ENCODE results near the gene MDM4. TPM values are rescaled to one million over a fixed set of nuclear protein-coding genes. Genes with fewer than 3 reads are reported as not detected.
"Not testable (repeated sequence)": the region's sequence is repeated elsewhere in the genome, so short reads cannot be mapped to it uniquely, and the experiment has no call there.

The MDM4 gene
- total and polyA plus RNA-seq, 8 donors, result 13.5 to 53.0 (median 35.9) TPM

DNA sequence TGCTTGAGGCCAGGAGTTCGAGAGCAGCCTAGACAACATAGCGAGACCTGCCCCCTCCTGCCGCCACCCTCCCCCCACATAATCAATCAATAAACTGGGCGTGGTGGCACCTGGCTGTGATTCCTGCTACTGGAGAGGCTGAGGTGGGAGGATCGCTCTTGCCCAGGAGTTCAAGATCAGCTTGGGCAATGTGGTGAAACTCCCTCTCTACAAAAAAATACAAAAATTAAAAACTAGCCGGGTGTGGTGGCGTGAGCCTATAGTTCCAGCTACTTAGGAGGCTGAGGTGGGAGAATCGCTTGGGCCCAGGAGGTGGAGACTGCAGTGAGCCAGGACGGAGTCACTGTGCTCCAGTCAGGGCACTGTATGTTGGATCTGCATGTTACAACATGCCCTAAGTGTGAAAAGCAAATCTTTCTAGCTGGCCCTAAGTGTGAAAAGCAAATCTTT is 7.0 kb upstream of the MDM4 start:
- TF ChIP-seq, protein P1, sequence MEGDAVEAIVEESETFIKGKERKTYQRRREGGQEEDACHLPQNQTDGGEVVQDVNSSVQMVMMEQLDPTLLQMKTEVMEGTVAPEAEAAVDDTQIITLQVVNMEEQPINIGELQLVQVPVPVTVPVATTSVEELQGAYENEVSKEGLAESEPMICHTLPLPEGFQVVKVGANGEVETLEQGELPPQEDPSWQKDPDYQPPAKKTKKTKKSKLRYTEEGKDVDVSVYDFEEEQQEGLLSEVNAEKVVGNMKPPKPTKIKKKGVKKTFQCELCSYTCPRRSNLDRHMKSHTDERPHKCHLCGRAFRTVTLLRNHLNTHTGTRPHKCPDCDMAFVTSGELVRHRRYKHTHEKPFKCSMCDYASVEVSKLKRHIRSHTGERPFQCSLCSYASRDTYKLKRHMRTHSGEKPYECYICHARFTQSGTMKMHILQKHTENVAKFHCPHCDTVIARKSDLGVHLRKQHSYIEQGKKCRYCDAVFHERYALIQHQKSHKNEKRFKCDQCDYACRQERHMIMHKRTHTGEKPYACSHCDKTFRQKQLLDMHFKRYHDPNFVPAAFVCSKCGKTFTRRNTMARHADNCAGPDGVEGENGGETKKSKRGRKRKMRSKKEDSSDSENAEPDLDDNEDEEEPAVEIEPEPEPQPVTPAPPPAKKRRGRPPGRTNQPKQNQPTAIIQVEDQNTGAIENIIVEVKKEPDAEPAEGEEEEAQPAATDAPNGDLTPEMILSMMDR (IDR thresholded peaks at IDR 0.05), result no peak
- WGBS, 2 donors, result 71 to 77% methylated on average over 9 of the region's 9 CpGs

DNA sequence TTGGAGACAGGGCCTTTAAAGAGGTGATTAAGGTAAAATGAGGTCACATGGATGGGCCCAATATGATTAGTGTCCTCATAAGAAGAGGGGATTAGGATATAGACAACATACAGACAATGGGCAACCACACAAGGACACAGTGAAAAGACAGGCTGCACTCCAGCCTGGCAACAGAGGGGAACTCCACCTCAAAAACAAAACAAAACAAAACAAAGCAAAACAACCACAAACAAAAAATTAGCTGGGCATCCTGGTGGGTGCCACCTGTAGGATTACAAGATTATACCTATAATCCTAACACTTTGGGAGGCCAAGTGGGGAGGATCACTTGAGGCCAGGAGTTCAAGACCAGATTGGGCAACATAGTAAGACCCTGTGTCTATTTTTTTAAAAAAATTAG is 4.8 kb upstream of the MDM4 start:
- ATAC-seq, result no peak
- Histone ChIP-seq H3K27me3 (no peaks in the 10 kb centered on the region), H3K9me3 (no peaks in the 10 kb centered on the region), H3K36me3 (no peaks in the 10 kb centered on the region), H3K4me3 (no peak overlapping the region), H3K27ac (no peak overlapping the region), H3K4me1 (no peaks in the 10 kb centered on the region)
- intact Hi-C loops (cut with DNase I), result no loop called here
- DNase-seq, result no peak
- FAIRE-seq, result no peak
- TF ChIP-seq, protein P1 (IDR thresholded peaks at IDR 0.05), result no peak

More for the DNA sequence above, 7.0 kb upstream of the MDM4 start:
- ATAC-seq, result no peak
- no peak overlapping the region for H3K27ac ChIP-seq
- FAIRE-seq, result no peak
- H3K4me1 ChIP-seq, result peaks cover 4 to 7% (median 5%) of the 10 kb centered on the region in 3 donors
- no peaks in the 10 kb centered on the region for H3K9me3 ChIP-seq
- H3K4me3 ChIP-seq, result no peak overlapping the region
- H3K36me3 ChIP-seq, result no peaks in the 10 kb centered on the region
- no peaks in the 10 kb centered on the region for H3K27me3 ChIP-seq
- no peak for DNase-seq
- intact Hi-C loops (cut with DNase I), result no loop called here

DNA sequence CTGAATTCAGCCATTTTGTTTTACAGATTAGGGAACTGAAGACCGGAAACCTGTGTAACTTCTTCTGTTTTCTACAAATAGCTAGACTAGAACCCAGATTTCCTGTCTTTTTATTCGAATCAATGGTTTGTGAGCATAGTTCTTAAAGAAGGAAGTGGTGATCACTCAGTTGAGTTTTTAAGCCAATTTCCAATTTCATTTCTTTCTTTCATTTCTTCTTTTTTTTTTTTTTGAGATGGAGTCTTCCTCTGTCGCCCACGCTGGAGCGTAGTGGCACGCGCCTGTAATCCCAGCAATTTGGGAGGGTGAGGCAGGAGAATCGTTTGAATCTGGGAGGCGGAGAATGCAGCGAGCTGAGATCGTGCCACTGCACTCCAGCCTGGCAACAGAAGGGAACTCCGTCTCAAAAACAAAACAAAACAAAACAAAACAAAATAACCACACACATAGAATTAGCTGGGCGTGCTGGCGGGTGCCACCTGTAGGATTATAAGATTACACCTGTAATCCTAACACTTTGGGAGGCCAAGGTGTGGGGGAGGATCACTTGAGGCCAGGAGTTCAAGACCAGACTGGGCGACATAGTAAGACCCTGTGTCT is 3.0 kb upstream of the MDM4 start:
- Histone ChIP-seq H3K4me3 (no peak overlapping the region), H3K27me3 (no peaks in the 10 kb centered on the region), H3K27ac (peak overlapping the region in 2 of 4 donors; percentile 15 to 28), H3K36me3 (no peaks in the 10 kb centered on the region), H3K9me3 (no peaks in the 10 kb centered on the region), H3K4me1 (peaks cover 0 to 8% (median 6%) of the 10 kb centered on the region in 3 donors)
- FAIRE-seq (no peak), ATAC-seq (no peak), DNase-seq (no peak)
- TF ChIP-seq, protein P1 (IDR thresholded peaks at IDR 0.05), result no peak
- 80 to 83% methylated on average over 15 of the region's 15 CpGs for WGBS, 2 donors
- intact Hi-C loops (cut with DNase I), result no loop called here

DNA sequence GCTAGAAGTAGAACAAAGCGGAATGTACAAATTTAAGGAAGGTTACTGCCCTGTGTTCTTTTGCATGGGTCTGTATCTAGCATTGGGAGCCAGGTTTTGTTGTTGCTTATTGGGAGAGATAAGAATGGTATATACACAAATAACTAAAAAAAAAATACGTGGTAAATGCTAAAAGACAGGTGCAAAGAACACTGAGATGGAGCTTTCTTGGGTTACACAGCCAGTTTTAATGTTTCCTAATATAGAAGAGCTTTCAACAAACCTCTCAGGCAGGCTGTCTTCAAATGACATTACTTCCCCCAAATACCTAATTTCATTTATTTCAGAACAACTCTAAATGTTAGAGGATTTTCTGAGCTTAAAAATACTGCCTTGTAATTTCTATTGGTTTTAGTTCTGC is 1.4 kb upstream of the MDM4 start:
- H3K4me1 ChIP-seq, result peaks cover 0 to 8% (median 7%) of the 10 kb centered on the region in 3 donors
- WGBS, 2 donors, result 57 to 63% methylated on average over 2 of the region's 2 CpGs
- no peak for DNase-seq
- H3K36me3 ChIP-seq, result no peaks in the 10 kb centered on the region
- no peak overlapping the region for H3K4me3 ChIP-seq
- no peaks in the 10 kb centered on the region for H3K27me3 ChIP-seq
- ATAC-seq, result no peak
- FAIRE-seq, result no peak
- no peaks in the 10 kb centered on the region for H3K9me3 ChIP-seq
- intact Hi-C loops (cut with DNase I), result no loop called here
- TF ChIP-seq, protein P1 (IDR thresholded peaks at IDR 0.05), result no peak
- H3K27ac ChIP-seq, result no peak overlapping the region

DNA sequence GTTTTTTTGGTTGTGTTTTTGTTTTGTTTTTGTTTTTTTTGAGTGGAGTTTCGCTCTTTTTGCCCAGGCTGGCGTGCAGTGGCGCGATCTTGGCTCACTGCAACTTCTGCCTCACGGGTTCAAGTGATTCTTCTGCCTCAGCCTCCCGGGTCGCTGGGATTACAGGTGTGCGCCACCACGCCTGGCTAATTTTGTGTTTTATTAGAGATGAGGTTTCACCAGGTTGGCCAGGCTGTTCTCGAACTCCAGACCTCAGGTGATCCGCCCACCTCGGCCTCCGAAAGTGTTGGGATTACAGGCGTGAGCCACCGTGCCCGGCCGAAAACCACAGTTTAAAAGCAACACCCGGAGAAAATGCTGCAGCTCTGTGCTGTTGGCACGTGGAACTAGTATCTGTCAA is 1.2 kb downstream of the MDM4 start:
- Histone ChIP-seq H3K4me3 (peak overlapping the region in 3 of 4 donors; percentile 58 to 73 (median 73)), H3K4me1 (peaks cover 0 to 13% (median 7%) of the 10 kb centered on the region in 3 donors)
- intact Hi-C loops (cut with DNase I); H3K36me3 ChIP-seq; H3K9me3 ChIP-seq; H3K27me3 ChIP-seq; DNase-seq; FAIRE-seq; H3K27ac ChIP-seq; ATAC-seq: not testable (repeated sequence)
- 86 to 92% methylated on average over 19 of the region's 19 CpGs for WGBS, 2 donors
